DMS53 treated with DMSO at 0.1 percent for 48 hours (cell line): ENCODE measurements around the gene TMEM9B.
"Not testable (repeated sequence)": the region's sequence is repeated elsewhere in the genome, so short reads cannot be mapped to it uniquely, and the experiment has no call there.

Source experiments
- DNase-seq: peaks from one replicate; lab custom pipeline; 2025; ENCODE audit not compliant: unreplicated experiment; lab: John Stamatoyannopoulos, UW

Gene TMEM9B

DNA sequence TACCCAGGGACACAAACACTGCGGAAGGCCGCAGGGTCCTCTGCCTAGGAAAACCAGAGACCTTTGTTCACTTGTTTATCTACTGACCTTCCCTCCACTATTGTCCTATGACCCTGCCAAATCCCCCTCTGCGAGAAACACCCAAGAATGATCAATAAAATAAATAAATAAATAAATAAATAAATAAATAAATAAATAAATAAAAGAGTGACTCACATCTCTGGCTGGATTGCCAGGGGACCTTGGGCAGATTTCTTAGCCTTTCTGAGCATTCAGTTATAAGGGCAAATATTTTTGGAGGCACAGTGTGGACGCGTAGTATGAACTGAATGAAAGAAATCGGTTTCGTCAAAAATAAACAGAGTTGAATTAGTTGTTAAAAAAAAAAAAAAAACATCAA lies 15.1 kb upstream of the TMEM9B start:
- not testable (repeated sequence) for DNase-seq

DNA sequence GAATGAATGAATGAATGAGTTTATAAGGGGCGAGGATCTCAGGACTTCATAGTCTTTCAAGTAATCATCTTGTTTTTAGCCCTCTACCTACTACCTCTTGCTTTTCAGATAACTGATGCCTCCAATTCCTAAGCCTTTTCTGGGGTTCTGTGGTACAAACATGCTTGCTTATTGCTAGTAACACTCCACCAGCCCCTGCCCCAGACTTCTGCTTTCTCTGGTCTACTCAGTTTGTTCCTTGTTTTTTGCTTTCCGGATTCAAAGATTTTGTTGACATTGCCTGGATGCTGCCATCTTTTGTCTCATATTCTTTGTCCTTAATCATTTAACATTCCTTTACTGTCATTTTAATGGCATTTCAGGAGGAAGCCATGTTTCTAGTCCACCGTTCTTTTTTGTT lies 8.9 kb upstream of the TMEM9B start:
- DNase-seq = no peak

DNA sequence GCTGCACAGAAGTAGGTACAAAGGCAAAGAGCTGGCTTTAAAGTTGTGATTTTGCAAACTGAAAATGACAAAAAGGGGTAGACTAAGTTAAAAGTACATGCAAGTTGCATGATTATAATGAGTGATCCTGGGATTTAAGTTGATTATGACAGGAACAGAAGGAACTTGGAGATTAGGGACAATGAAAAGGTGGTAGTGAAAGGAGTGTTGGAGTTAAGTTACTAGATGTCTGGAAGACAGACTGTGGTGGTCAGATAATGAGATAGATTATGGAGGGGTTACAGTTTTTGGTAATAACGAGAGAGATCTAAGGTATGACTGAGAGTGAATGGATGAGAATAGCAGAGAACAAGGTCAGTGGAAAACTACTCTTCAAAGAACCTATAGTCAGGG lies 7.7 kb upstream of the TMEM9B start:
- DNase-seq = no peak

DNA sequence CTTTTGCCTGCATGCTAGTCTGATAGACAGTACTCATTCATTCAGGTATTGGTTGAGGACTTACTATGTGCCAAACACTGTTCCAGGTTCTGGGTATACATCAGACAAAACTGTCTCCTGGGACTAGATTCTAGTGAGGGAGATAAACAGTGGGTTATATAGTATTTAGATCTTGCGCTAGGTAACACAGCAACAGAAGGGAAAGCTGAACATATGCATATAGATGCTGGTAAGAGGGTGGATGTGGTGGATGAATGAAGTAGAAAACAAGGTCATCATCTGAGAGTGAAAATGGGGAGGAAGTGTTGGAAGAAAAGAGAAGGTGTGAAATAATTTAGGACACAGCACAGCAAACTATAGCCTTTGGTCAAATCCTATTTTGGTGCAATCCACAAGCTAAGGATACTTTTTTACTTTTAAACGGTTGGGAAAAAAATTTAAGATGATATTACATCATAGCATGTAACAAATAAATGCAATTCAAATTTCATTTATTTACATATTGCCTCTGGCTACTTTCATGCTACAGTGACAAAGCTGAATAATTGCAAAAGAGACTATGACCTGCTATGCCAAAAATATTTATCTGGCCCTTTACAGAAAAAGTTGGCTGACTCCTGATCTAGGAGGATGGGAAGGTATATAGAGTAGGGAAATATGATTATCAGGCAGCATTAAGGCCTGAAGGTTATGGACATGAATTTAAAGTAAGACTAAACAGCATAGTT lies 7.1 kb upstream of the TMEM9B start:
- no peak for DNase-seq

DNA sequence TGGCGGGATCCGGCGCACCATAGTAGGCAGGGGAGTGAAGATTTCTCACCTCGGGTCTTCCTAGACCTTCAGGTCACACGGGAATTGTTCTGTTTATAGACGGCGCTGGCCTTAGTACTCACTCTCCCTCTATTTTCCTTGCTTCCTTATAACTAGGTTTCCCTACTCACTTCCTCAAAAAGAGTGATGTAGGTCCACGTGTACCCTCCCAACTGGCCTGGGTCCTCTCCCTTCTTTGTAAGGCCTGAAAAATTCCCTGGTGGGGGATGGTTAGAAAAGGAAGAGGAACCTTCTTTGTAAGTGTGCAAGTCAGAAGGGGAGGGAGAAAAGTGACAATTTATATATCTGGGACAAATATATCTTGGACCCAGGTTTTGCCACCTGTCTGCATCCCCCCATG lies 2.9 kb upstream of the TMEM9B start:
- DNase-seq = no peak

DNA sequence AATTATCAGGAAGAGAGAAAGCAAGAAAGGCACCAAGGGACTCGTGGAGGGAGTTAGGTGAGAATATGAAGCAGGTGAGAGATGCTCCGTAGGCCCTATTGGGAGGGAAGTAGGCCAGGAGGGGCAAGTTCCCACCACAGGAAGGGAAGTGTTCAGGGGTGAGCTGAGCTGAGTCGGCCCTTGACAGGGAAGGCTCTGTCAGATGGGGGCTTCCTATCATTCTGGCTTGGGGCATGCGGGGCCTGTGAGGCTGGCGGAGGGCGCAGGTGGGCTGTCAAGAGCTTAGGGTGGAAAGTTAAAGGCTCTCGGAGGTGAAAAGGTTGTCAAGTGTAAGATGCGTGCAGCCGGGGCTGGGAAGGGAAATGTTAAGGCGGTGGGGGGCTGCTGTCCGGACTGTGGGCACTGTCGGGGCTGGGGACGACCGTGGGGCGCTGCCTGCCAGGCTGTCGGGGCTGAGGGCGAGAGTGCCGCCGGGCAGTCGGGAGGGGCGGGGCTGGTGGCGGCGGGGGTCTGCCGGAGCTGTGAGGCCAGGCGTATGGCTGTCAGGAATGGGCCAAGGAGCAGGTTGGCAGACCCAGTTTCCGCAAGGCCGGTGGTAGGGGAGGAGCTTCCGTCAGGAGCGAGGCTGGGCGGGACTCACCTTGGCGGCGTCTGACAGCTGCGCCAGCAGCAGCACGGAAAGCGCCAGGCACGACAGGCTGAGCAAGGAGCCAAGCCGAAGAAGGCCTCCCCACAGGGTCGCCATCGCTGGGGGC lies 496 bp downstream of the TMEM9B start:
- peak; percentile 69 for DNase-seq

DNA sequence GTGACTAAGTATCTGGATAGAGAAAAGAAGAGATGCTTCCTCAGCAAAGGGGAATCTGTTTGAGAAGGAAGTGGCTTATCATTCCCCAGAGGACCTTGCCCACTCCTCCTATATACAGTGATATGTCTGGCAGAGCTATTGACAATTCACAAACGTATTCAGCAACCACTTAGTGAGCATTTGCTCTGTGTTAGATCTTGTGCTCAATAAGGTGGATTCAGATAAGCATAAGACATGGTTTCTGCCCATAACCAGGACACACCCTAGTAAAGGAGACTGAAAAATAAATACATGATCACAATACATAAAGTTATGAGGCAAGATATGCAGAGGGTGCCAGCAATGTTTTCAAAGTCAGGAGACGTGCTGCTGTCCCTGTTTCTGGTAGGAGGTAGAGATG lies 1.4 kb downstream of the TMEM9B start:
- no peak for DNase-seq

DNA sequence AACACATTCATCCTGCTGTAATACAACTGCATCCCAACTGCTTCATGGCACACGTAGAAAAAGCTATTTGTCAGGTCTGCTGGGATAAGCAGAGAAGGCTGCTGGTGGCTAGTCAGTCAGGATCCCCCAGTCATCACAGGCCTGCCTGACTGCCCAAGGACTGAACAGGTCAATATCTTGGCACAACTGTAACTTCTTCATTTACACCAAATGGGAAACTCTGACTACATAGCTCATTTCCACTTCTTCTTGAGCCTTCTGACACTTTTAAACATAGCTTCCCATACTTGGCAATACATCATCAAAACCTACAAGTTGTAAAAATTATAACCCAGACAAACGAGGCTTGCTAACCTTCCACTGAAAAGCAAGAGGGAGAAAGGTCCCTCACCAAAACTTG lies 2.8 kb downstream of the TMEM9B start:
- DNase-seq = no peak

DNA sequence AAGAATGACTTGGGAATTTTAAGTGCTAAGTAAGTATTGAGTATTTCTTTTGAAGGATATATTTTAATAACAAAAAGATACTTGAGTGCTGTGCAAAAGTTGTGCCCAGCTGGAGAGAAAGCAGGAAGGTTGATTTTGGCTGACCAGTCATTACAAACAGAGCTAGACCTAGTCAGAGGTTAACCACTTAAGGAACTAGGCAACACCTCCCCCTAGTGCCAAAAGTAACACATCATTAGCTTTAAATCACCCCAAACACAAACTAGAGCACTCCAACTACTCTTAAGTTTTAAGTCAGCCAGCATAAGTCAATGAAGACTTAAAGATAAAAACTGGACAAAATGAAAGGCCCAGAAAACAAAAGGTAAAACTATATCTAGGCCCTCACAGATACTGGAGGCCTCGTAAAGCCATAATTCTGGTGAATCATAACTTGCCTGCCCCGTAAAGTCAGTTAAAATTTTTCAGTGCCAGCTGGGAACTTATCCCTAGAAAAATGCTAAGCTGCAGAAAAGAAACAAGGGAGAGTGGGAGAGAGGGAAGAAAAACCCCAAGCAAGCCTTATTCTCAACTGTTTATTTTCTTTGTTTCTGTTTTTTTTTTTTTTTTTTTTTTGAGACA lies 4.6 kb downstream of the TMEM9B start:
- peak; percentile 67 for DNase-seq

DNA sequence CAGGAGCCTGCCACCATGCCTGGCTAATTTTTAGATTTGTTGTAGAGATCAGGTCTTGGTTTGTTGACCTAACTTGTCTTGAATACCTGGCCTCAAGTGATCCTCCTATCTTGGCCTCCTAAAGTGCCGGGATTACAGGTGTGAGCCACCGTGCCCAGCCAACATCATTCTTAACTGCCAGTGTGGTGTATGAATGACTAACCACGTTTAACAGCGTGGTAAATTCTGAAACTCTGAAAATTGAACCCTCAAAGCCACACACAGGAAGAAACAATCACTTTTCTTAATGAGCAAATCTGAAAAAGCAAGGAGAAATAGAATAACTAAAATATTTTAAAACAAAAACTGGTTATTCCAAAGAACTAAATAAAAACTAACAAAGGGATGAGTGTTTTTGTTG lies 7.4 kb downstream of the TMEM9B start:
- no peak for DNase-seq

DNA sequence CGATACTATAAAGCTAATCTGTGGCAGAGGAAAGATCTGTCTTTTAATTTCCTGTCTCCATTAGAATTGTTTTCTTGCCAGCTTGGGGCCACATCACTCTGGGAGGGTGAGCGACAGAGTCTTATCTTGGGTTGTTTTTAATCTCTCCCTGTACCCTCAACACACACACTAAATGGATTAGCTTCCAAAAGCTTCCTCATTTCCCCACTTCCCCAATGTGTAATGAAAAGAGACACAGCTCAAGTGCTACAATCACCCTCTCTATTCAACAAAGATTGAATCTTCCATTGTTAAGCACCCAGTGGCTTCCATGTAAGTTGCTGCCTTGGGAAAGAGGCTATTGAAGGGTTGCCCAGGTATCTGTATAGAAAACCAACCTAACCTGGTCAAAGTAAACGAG lies 15.4 kb downstream of the TMEM9B start:
- no peak for DNase-seq

DNA sequence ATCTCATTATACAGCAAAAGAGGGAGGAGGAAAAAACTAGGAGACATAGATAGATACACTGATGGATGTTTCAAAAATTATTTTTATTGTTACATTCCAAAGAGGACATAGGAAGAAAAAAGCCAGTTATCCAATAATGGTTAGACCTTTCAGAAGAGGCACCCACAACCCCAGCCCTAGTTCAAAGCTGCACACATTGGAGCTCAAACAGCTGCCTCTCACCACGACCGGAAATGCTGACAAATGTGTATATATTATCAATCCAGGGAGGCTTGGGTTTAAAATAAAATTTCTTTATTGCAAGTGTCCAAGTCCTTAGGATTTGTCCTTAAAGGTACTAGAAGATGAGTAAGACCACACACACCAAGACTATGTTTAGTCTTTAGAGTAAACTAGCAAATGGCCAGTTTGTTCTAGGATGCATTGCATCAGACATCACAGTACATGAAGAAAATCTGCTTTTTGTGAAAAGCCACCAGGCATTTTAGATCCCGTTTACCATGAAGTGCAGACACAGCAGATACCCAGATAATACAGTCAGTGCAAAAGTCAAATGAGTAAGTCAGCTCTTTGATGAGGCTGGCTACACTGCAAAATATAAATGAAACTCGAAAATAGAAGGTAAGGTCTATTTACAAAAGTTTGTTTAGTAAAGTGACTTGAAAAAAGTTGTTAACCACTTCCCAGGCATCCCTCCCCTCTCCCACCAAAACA lies 16.9 kb downstream of the TMEM9B start:
- no peak for DNase-seq

DNA sequence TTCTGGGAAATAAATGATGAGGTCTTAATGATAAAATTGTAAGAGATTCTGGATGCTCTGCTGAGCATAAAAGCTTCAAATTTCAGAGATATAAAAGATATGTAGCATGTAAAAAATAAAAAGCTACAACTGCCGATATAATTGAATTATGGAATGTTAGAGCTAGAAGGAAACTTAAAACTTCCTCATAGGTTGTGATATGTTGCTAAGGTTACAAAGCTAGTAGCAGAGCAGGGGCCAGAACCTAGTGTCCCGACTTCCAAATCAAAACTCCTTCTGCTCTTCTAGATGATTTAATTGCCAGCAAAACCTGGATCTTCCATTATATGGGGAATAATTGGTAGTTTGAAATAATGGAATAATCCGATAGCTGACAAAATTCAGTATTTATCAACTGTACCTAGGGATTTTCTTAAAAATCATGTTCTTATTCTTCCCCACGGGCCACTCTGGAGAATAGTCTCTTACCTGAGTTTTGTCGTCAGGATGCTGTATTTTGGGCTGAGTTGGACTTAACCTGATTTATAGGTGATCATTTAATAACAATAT lies 21.6 kb downstream of the TMEM9B start, which contains the start of gene ASCL3:
Gene ASCL3 (minus strand): TSS at position 499 of the 549 bp plus-strand sequence. CDS start 4,855 bp downstream, outside the sequence.
- DNase-seq = no peak

DNA sequence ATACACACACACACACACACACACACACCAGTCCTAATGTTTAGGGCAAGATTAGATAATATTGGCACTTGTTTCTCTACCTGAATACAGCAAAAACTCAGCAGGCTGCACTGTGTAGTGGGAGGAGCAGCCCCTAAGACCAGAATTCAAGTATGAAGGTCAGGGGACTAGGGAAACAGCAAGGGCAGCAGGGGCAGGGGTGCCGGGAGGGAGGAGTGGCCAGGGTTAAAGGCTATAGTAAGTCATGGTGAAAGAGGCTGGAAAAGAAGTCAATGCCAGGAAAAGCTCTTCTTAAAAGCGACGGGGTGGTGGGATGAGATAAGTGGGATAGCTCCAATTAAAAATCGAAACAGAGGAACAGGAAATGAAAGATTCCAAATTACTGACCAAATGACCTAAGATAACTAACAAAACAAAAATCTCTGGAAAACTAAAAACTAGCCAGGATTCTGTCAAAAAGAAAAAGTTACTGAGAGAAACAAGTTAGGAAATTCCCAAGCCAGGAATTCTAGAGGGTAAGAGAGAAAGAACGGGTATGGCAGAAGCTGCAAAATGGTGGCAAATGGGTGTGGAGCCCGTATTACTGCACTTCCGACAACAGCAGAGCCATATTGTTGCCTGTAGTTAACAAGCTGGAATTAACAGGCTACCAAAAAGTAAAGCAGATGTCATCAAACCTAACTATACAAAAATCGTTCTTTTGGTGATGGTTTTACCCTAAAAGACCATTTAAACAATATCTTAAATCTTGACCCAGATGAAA lies 22.7 kb downstream of the TMEM9B start:
- DNase-seq = no peak

DNA sequence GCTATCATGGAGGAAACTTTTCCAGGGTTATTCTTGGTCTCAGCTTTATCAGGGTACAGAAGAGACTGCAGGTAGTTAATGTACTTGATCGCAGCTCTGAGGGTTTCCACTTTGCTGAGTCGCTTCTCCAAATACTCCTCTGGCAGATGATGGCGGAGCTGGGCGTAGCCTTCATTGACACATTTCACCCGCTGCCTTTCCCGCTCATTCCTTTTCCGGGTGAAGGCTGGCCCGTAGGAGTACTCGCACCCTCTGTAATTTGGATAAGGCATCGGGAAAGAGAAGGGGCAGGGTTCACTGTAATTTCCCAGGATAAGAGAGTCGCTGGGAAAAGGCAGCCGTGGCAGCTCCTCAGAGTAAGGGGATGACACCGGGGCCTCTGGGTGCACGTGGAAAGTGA lies 26.6 kb downstream of the TMEM9B start:
- DNase-seq = no peak

DNA sequence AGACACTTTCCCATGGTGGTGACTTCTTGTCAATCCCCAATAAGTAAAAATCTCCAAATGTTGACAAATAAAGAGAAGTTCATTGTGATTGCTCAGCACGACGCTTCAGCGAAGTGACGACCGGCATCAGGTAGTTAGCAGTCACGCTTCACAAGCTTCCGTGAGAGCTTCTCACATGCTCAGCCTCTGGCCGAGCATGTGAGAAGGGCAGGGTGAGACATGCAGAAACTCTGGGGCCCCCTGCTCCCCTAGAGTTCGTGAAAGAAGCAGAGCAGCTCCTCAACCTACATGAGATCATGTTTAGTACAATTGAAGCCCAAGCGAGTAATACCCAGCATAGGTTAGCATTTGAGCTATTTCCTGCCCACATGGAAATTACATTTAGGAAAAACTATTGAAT lies 27.1 kb downstream of the TMEM9B start:
- DNase-seq = no peak

DNA sequence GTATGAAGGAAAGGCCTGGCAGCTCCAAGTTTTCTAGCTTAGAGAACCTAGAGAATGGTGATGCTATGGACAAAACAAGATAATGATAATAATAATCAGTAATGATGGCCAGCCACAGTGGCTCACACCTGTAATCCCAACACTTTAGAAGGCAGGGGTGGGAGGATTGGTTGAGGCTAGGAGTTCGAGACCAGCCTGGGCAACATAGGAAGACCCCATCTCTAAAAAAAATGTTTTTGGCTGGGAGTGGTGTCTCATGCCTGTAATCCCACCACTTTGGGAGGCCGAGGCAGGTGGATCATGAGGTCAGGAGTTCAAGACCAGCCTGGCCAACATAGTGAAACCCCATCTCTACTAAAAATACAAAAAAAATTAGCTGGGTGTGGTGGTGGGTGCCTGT lies 28.5 kb downstream of the TMEM9B start:
- DNase-seq = not testable (repeated sequence)

DNA sequence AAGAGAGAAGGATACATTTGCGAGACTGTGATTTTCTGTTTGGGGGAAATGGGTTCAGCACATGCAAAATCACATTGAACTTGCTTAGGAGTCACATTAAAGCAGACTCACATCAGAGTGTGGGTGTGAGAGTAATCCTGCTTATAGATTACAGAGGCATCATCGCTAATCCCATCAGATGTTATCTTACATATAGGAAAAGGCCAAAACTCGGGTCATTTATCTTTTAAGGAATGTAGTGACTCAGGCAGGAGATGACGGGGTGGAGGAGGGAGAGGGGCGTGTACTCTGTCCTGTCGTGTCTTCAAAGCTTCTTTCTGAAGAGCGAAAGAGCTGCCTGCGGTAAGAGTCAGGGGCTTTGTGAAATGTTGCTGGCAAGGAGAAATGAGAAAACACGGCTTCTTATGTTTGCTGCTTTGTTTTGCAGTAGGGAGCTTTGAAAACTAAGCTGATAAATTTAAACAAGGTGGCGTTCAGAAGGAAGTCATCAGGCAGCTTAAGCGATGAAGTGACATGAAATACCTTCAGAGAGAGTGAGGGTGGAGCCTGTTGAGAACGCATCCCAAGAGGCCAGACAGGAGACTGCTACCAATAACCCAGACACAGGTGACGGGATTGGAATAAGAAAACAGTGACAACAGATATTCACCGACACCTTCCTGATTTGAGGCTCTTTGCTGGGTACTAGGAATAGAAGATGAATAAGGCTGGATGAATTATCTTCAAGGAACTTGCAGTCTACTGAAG lies 29.3 kb downstream of the TMEM9B start:
- no peak for DNase-seq

DNA sequence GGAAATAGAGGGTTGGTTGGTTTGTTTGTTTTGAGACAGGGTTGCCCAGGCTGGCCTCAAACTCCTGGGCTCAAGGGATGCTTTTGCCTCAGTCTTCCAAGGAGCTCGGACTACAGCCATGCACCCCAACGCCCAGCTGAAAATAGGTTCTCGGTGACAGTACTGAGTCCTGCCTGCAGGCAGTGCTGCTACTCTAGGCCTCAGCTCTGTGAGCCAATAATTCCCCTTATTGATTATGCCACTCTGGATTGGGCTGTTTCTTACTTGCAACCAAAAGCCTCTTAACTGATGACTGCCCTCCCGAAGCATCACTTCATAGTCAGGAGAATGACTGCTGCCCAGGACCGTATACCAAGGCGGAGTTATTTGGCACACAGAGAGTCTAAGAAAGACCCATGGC lies 30.3 kb downstream of the TMEM9B start:
- no peak for DNase-seq
